SKM-1 treated with dmso at 0.1 percent for 144 hours (cell line): ENCODE measurements around the gene KRT3.

Source experiments
- DNase-seq: peaks from one replicate; lab custom pipeline; 2025; ENCODE audit not compliant: unreplicated experiment; lab: John Stamatoyannopoulos, UW

KRT3 gene

DNA sequence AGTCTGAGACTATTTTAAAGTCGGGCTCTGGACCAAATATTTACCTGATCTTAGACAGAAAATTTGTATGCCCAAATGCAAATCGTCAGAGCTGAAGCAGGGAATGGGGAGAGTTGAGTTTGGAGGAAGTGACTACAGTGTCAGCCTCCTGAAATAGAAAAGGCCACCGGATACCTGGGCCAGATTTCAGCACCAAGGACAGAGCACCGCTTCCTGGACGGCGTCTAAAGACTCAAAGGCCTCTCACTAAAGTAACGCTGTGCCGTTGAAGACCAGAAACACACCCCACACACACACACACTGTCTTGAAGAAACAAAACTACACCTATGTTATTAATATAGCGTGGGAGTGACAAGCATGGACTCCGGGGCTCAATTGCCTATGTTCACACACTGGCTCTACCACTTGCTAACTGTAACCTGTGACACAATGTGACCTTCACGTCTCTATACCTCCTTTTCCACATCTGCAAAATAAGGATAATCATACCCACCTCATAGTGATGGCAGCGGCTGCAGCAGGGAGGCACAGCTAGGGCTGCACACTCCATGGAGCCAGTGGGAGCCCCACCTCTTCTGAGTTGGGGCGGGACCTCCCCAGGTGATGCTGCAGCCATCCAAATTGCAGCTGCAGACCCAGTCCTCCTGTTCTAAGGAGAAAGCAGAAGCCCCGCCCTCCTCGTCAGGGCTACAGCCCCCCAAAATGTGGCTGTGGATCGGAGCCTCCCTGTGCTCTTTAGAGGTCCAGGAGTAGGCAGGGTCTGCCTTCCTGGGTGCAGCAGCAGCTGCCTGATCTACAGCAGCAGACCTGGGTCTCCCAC lies 54.3 kb downstream of the KRT3 start:
- no peak for DNase-seq

DNA sequence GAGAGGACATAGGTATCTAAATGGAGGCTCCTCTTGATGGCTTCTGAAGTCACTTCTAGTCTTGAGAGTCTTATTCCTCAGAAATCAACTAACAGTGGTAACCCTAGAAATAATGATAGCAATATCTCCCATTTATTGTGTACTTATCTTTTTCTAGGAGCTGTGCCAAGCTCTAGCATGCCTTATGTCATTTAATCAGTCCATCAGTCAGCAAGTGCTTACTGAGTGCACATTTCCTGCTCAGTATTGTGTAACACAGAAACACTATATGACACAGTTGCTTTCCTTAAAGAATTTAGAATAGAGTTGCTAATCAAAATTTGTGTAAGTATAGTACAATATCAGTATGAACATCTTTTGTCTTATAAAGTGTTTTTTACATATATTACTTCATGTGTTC lies 55.3 kb downstream of the KRT3 start:
- DNase-seq = no peak

DNA sequence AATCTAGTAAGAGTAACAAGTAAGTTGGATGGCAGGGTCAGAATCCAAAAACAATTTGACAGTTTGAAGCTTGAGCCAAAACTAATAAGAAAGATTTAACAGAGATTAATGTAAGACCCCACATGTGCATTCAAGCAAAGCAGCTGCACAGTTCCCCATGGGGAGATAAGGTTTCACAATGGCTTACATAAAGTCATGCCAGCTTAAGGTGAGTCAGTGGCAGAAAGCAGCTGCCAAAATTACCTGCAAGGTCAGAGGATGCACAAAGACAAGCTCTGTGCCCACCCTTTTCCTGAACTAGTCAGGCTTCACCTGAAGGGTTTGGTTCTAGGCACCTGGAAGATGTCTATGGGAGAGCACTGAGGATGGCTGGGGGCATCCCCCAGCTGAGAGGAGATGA lies 56.0 kb downstream of the KRT3 start:
- DNase-seq = no peak
